ENCODE results near the gene TCERG1L. TPM values are rescaled to one million over a fixed set of nuclear protein-coding genes. Genes with fewer than 3 reads are reported as not detected.
"Not testable (repeated sequence)": the region's sequence is repeated elsewhere in the genome, so short reads cannot be mapped to it uniquely, and the experiment has no call there.

The TCERG1L gene
- total RNA-seq, 2 donors from 2014 or later = 0.12 TPM; not detected in 1

- no peak overlapping the region for H3K27ac ChIP-seq
- H3K9me3 ChIP-seq = peaks cover 0 to 3% of the 10 kb centered on the region in 2 donors
- TF ChIP-seq CTCF (IDR thresholded peaks at IDR 0.05) = no peak
- no peaks in the 10 kb centered on the region for H3K4me1 ChIP-seq
- H3K4me3 ChIP-seq = no peak overlapping the region
- DNase-seq (ENCODE audit: low spot score) = no peak
- H3K36me3 ChIP-seq = no peaks in the 10 kb centered on the region
- H3K27me3 ChIP-seq = no peaks in the 10 kb centered on the region
These were observed 155.7 kb downstream of the TCERG1L start for GRCh38 chr10:131155876-131156230.

- H3K27me3 ChIP-seq = no peaks in the 10 kb centered on the region
These were observed 156.2 kb downstream of the TCERG1L start for GRCh38 chr10:131155218-131155875.

GRCh38 chr10:131154306-131155025 is 157.1 kb downstream of the TCERG1L start:
- no peak for DNase-seq (ENCODE audit: low spot score)
- TF ChIP-seq CTCF (IDR thresholded peaks at IDR 0.05) = no peak
- Histone ChIP-seq H3K4me1 (no peaks in the 10 kb centered on the region), H3K27ac (no peak overlapping the region), H3K9me3 (peaks cover 0 to 3% of the 10 kb centered on the region in 2 donors), H3K36me3 (no peaks in the 10 kb centered on the region), H3K27me3 (no peaks in the 10 kb centered on the region), H3K4me3 (no peak overlapping the region)

More at GRCh38 chr10:131155218-131155875, 156.2 kb downstream of the TCERG1L start:
- Histone ChIP-seq H3K9me3 (peaks cover 0 to 3% of the 10 kb centered on the region in 2 donors), H3K36me3 (no peaks in the 10 kb centered on the region), H3K4me3 (no peak overlapping the region), H3K4me1 (no peaks in the 10 kb centered on the region), H3K27ac (no peak overlapping the region)
- TF ChIP-seq CTCF (IDR thresholded peaks at IDR 0.05) = no peak
- no peak for DNase-seq (ENCODE audit: low spot score)

- not testable (repeated sequence) for DNase-seq (ENCODE audit: low spot score); H3K27me3 ChIP-seq; H3K9me3 ChIP-seq
These were observed 159.1 kb downstream of the TCERG1L start for GRCh38 chr10:131152456-131152855.

GRCh38 chr10:131150126-131150525 is 161.4 kb downstream of the TCERG1L start:
- H3K4me3 ChIP-seq = no peak overlapping the region
- H3K27me3 ChIP-seq = no peaks in the 10 kb centered on the region
- TF ChIP-seq CTCF (IDR thresholded peaks at IDR 0.05) = no peak
- H3K9me3 ChIP-seq = peaks cover 0 to 3% of the 10 kb centered on the region in 2 donors
- no peaks in the 10 kb centered on the region for H3K4me1 ChIP-seq
- H3K27ac ChIP-seq = no peak overlapping the region
- no peak for DNase-seq (ENCODE audit: low spot score)
- H3K36me3 ChIP-seq = no peaks in the 10 kb centered on the region

More at GRCh38 chr10:131152456-131152855, 159.1 kb downstream of the TCERG1L start:
- H3K27ac ChIP-seq, H3K4me1 ChIP-seq, H3K4me3 ChIP-seq, H3K36me3 ChIP-seq: not testable (repeated sequence)

- peaks cover 0 to 3% of the 10 kb centered on the region in 2 donors for H3K9me3 ChIP-seq
- H3K4me1 ChIP-seq = no peaks in the 10 kb centered on the region
- H3K27me3 ChIP-seq = no peaks in the 10 kb centered on the region
- TF ChIP-seq CTCF (IDR thresholded peaks at IDR 0.05) = no peak
- no peaks in the 10 kb centered on the region for H3K36me3 ChIP-seq
- no peak overlapping the region for H3K4me3 ChIP-seq
- no peak for DNase-seq (ENCODE audit: low spot score)
- H3K27ac ChIP-seq = no peak overlapping the region
These were observed 161.9 kb downstream of the TCERG1L start for GRCh38 chr10:131149586-131149985.

Data from right atrium auricular region (tissue), 2 donors.